Suprapubic skin (tissue), 4 donors: Measurements from ENCODE around the gene EIF4E.

ENCODE experiments used
- CTCF ChIP-seq, 2 donors: fragments of 200-600 bp in 1 of 2; fragments of 450-650 bp in 1 of 2; sonication (generic) in 1 of 2; IDR thresholded peaks; one replicate each; pipeline ENCODE4 v1.5.1; 2016 to 2019; ENCODE audit warnings: antibody characterized with exemption in 2 of 2, mild to moderate bottlenecking in 1 of 2, moderate library complexity in 1 of 2
- EP300 ChIP-seq: sonication (generic); formaldehyde crosslinking; IDR thresholded peaks from one replicate; pipeline ENCODE4 v1.6.1; 2017; ENCODE audit warnings: antibody characterized with exemption
- POLR2A ChIP-seq, 2 donors: fragments of 450-650 bp; IDR thresholded peaks; one replicate each; pipeline ENCODE4 v1.6.1; 2017; ENCODE audit warnings: antibody characterized with exemption in 2 of 2, mild to moderate bottlenecking in 2 of 2, moderate library complexity in 2 of 2
- POLR2AphosphoS5 ChIP-seq, 3 donors: sonication (generic); formaldehyde crosslinking; IDR thresholded peaks; one replicate each; pipeline ENCODE4 v1.6.1; 2017; ENCODE audit warnings: antibody characterized with exemption in 3 of 3

- TF ChIP-seq POLR2AphosphoS5 (IDR thresholded peaks at IDR 0.05), result no peak
- TF ChIP-seq POLR2A (IDR thresholded peaks at IDR 0.05), result no peak
- no peak for TF ChIP-seq CTCF (IDR thresholded peaks at IDR 0.05)
- no peak for TF ChIP-seq EP300
Observed at GRCh38 chr4:98879515-98879914, 49.4 kb downstream of the EIF4E start.
